SH-SY5Y (cell line): ENCODE data around the gene TRAPPC5.

Experiments used
- GATA2 ChIP-seq: IDR thresholded peaks from 2 replicates; pipeline ENCODE4 v1.6.1; 2011; ENCODE audit warnings: mild to moderate bottlenecking, low read depth, low read length
- GATA3 ChIP-seq: IDR thresholded peaks from 2 replicates; pipeline ENCODE4 v1.6.1; 2011; ENCODE audit warnings: low read depth, mild to moderate bottlenecking, low read length, moderate library complexity

TRAPPC5 gene

DNA sequence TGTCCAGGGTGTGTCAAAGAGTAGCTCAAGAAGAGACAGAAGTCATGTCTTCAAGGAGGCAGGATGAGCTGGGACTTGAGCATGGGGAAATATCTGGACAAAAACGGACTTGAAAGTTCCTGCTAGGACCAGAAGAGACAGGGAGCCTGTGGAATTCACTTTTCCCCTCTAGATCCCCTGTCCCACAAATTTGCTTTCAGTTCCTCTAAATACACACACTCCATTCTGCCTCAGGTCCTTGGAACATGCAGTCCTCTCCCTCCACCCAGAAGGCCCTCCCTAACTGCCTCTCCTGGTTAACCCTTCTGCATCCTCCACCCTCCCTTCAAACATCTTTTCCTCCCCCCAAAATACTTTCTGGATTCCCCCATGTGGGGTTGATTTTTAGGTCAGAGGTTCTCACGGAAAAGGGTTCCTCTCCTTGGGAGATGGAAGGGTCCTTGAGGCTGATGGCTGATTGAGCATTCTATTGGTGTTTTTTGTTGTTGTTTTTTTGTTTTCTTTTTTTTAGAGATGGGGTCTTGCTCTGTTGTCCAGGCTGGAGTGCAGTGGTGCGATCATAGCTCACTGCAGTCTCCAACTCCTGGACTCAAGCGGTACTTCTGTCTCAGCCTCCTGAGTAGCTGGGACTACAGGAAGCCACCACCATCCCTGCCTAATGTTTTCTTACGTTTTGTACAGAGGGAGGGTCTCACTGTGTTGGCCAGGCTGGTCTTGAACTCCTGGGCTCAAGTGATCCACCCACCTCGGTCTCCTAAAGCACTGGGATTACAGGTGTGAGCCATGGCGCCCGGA is 18.7 kb upstream of the TRAPPC5 start:
- TF ChIP-seq GATA2 (no peak), GATA3 (no peak)

DNA sequence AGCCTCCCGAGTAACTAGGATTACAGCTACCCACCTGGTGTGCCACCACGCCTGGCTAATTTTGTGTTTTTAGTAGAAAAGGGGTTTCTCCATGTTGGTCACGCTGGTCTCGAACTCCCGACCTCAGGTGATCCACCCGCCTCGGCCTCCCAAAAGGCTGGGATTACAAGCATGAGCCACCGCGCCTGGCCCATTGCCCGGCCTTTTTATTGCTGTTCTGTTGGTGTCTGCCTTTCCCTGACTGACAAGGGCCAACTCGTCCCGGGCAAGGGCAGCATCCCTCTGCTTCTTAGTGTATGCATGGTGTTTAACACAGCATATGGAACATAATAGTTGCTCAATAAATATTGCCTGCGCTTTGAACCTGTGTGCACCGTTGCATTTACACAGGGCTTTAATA is 18.0 kb upstream of the TRAPPC5 start:
- TF ChIP-seq GATA2 (no peak), GATA3 (no peak)

DNA sequence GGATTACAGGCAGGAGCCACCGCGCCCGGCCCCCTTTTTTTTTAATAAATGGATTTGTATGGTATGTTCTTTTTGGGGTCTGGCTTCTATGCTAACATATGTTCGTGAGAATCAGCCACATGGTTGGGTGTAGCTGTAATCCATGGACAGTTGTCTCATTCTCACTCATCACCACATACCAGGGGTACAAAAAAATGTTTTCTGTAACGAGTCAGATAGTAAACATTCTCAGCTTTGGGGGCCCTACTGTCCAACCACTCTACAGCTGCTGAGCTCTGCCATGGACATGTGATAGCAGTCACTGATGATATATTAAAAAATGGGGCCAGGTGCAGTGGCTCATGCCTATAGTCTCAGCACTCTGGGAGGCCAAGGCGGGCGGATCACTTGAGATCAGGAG is 16.9 kb upstream of the TRAPPC5 start:
- TF ChIP-seq GATA2: no peak
- no peak for TF ChIP-seq GATA3

DNA sequence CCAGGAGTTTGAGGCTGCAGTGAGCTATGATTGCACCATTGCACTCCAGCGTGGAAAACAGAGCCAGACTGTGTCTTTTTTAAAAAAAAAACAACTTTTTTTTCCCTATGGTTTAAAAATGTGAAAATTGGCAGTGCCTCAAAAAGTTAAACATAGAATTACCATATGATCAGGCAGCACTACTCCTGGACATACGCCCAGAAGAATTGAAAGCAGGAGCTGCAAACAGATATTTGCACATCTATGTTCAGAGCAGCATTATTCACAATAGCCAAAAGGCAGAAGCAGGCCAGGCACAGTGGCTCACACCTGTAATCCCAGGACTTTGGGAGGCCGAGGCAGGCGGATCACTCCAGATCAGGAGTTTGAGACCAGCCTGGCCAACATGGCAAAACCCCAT is 15.6 kb upstream of the TRAPPC5 start:
- TF ChIP-seq GATA2 (no peak), GATA3 (no peak)

DNA sequence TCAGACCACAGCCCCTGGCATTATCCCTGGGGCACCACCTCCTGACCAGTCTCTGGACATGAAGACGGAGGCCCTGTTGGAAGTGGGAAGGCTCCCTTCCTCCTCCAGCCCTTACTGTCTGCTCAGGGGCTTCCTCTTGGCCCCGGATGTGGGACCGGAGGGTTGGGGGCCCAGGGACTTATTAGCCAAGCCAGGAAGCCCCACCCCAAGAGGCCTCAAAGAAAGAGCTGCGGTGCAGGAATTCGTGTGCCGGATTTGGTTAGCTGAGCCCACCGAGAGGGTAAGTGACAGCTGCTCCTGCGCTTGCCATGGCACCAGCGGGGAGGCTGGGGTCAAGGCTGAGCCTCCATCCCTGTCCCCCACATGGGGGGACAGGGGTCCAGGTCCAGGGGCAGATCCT is 11.8 kb upstream of the TRAPPC5 start, which contains the start of gene RETN:
Gene RETN (plus strand): TSS at position 208 of the 400 bp plus-strand sequence. CDS start 278 bp downstream, outside the sequence.
- TF ChIP-seq GATA3 (no peak), GATA2 (no peak)

DNA sequence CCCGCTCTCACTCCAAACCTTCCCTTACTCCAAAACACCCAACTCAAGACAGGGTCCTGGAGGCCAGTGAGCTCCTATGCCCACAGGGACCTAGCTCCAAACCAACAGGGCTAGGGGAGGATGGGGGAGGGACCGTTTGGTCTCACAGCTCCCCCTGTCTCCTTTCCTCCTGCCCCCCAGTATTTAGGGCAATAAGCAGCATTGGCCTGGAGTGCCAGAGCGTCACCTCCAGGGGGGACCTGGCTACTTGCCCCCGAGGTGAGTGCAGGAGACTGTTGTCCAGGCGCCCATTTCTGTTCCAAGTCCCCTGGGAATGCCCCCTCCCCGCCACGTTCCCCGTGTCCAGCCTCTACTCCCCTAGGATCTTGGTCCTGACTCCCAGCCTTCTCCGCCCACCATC is 11.0 kb upstream of the TRAPPC5 start:
- TF ChIP-seq GATA2 (no peak), GATA3 (no peak)

DNA sequence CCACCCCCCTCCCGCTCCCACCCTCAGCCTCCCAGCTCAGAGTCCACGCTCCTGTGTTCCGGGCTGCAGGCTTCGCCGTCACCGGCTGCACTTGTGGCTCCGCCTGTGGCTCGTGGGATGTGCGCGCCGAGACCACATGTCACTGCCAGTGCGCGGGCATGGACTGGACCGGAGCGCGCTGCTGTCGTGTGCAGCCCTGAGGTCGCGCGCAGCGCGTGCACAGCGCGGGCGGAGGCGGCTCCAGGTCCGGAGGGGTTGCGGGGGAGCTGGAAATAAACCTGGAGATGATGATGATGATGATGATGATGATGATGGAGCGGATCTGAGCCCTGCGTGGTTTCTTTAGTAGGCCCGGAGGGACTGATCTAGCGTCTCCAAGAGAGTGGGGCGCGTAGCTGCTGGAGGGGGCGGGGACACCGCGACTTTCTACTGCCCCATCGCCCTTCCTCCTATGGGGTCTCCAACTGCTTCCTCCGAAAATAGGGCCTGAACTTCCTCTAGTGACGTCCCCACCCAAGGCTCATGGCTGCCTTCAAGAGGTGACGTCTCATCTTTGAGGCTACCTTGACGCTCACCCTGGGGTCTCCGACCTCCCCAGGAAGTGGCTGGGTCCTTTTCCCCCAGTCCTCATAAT is 10.4 kb upstream of the TRAPPC5 start:
- TF ChIP-seq GATA2: no peak
- no peak for TF ChIP-seq GATA3

DNA sequence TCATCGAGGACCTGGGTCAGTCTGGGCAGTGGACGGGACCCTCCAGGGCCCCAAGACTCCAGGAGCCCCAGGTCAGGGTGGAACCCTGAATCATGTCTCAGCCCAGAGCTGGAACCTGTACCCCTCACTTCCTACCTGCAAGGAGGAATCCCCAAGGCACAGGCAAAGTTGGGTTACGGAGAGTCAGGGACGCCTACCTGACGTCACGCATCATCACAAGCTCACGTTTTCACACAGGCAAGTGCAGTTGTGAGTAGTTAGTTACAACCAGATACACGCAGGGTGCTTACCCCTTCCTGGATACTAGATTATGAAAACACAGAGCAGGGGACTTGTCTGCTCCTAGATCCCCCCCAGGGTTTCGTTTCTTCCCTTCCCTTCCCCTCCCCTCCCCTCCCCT is 9.8 kb upstream of the TRAPPC5 start:
- no peak for TF ChIP-seq GATA2
- TF ChIP-seq GATA3: no peak

DNA sequence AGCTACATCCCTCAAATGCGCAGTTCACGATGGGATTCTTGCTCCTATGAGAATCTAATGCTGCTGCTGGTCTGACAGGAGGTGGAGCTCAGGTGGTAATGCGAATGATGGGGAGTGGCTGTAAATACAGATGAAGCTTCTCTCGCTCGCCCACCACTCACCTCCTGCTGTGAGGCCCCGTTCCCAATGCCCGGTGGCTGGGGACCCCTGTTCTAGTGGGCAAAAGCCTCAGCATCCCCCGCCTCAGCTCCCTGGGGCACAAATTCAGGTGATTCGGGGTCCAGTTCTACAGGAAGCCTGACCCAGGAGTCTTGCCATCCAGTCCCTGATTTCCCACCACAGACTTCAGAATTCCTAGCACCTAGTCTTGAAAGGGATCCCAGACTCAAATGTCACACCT is 8.1 kb upstream of the TRAPPC5 start:
- no peak for TF ChIP-seq GATA3
- no peak for TF ChIP-seq GATA2

DNA sequence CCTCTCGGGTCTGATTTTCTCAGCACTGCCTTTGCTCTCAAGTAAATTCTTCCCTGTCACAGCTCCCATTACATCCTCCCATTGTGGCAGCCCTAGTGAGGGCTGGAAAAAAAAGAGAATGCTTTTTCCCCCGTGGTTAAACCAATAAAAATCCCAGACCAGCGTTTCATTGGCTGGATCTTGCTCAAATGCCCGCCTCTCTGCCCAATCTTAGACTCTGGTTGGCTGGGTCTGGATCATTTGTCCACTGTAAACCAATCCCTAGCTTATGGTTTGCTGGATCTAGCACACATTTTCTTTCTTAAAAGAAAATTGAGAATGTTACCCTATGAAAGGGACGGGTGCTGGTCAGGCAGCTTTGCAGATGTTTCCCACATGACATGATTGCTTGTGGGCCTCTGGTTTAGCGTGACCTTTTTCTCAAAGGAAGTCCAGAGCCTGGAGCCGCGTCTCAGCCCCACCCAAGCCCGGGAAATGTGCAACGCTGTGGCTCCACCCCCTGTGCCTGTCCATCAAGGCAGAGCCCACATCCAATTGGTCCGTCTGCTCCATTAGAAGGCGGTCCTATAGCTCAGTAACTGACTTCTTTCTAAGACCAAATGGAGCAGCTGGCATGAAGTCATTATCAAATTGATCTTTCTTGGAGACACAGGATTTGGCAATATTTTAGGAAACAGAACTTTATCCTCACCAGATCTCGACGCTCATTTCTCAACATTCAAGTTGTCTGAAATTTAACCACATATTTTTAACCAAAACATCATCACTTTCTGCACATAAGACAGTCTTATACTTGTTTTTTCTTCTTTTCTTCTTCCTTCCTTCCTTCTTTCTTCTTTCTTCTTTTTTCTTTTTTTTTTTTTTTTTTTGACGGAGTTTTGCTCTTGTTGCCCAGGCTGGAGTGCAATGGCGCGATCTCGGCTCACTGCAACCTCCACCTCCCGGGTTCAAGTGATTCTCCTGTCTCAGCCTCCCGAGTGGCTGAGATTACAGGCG is 6.3 kb upstream of the TRAPPC5 start:
- TF ChIP-seq GATA2: no peak
- no peak for TF ChIP-seq GATA3

DNA sequence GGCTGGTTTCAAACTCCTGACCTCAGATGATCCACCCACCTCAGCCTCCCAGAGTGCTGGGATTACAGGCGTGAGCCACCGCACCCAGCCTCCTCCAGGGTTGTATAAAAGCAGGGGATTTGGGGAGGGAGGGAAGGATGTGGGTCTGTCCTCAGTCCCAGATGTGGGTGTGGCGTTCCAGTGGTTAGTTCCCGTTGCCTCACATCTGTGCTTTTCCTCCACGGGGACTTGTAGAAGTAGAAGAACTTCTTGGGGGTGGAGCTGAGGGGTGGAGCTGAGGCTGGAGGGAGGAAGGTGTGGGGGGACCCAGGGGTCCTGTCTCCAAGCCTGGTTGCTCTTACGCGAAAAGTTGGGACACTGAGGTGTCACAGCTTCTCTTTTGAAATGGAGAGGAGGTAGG is 4.3 kb upstream of the TRAPPC5 start:
- TF ChIP-seq GATA3: no peak
- no peak for TF ChIP-seq GATA2

DNA sequence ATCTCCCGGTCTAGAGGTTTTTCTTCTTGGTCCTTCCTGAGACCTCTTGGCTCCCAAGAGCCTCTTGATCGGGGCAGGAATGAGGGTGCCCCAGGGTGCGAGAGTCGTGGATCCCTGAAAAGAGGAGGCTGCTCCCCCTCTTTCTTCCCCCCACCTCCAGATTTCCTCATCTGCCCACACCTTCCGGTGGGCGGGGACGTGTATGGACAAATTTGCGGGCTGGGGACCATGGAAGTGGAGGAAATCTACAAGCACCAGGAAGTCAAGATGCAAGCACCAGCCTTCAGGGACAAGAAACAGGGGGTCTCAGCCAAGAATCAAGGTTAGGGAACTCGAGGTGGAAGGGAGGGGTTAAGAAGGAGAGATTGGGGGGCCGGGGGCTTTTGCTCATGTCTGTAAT is 3.8 kb upstream of the TRAPPC5 start, which contains the start of gene MCEMP1:
Gene MCEMP1 (plus strand): TSS at position 237 of the 400 bp plus-strand sequence. CDS start 31 bp downstream, at position 268.
- TF ChIP-seq GATA3 (no peak), GATA2 (no peak)

DNA sequence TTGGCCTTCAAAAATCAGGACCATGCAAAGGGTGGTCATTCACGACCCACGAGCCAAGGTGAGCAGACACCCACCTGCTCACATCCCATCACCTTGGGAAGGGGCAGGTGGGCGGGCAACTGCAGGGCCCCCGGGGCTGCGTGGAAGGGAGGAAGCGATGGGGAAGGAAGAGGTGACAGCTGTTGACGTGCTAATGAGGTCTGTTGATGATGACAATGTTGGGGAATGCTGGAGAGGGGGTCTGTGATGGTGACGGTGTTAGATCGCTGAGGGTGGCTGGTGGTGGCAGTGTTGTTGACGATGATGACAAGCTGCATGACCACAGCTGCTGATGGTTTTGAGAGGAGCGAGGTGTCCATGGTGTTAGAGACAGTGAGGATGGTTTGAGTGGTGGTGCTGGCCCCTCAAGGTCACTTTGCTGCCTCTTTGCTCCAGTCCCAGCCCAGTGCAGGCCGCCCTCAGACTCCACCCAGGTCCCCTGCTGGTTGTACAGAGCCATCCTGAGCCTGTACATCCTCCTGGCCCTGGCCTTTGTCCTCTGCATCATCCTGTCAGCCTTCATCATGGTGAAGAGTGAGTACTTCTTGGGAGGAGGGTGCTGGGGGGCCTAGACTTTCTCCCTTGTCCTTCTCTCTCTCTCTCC is 2.8 kb upstream of the TRAPPC5 start:
- TF ChIP-seq GATA3 (no peak), GATA2 (no peak)
